GM23248 (cell line): ENCODE data around the gene CDCA7.

Source experiments
- EZH2 ChIP-seq: fragments of 200-600 bp; sonication (generic); IDR thresholded peaks from 2 replicates; pipeline ENCODE4 v1.6.1; 2018; ENCODE audit warnings: antibody characterized with exemption, mild to moderate bottlenecking; ENCODE audit not compliant: insufficient read depth, poor library complexity, severe bottlenecking
- EZH2phosphoT487 ChIP-seq: fragments of 200-600 bp; sonication (generic); IDR thresholded peaks from 2 replicates; pipeline ENCODE4 v1.6.1; 2018; ENCODE audit warnings: antibody characterized with exemption, moderate library complexity, mild to moderate bottlenecking, low read depth; ENCODE audit not compliant: insufficient read depth

- TF ChIP-seq EZH2phosphoT487 = no peak
- no peak for TF ChIP-seq EZH2
Observed at GRCh38 chr2:173393636-173394035, 39.0 kb downstream of the CDCA7 start.
